IMR-90 (cell line): ENCODE measurements around the gene C1orf116. TPM values are rescaled to one million over a fixed set of nuclear protein-coding genes. Genes with fewer than 3 reads are reported as not detected.

ENCODE experiments used
- ATAC-seq: fragments of 200-7000 bp; cut with Tn5 transposase; 2 replicates; pipeline ENCODE4 v1.9.1; 2020; ENCODE audit warnings: low read depth, mild to moderate bottlenecking, moderate library complexity
- BruUV-seq: library from RNA; stranded (reverse); fragments of 400-500 nt; replicated peaks from 2 replicates; lab custom pipeline; 2021; lab: Mats Ljungman, UMichigan
- CTCF ChIA-PET: fragments of 300-600 bp; formaldehyde crosslinking; extraction: SDS; loops from one replicate; lab custom pipeline; 2021; ENCODE audit warnings: antibody characterized with exemption; lab: Yijun Ruan, JAX
- POLR2A ChIA-PET: fragments of 300-600 bp; sonication (Branson Sonifier 250); formaldehyde crosslinking; loops from one replicate; lab custom pipeline; 2022; ENCODE audit warnings: antibody characterized with exemption; ENCODE audit not compliant: unreplicated experiment; lab: Charles Lee
- DNase-seq: peaks from one replicate; pipeline ENCODE4 v3.0.0; 2013
- H2AFZ ChIP-seq: replicated peaks from 2 replicates; pipeline ENCODE3; 2013; ENCODE audit warnings: low read length, mild to moderate bottlenecking; ENCODE audit not compliant: poor library complexity
- H2AK5ac ChIP-seq: 2 replicates; pipeline ENCODE4 v1.6.1; 2013; ENCODE audit warnings: low read depth, low read length, inconsistent platforms
- H2AK9ac ChIP-seq: replicated peaks from 2 replicates; pipeline ENCODE3; 2013; ENCODE audit warnings: mild to moderate bottlenecking, low read depth, low read length, moderate library complexity; ENCODE audit not compliant: poor library complexity
- H2BK120ac ChIP-seq: 2 replicates; pipeline ENCODE4 v1.6.1; 2013; ENCODE audit warnings: low read depth, low read length, inconsistent platforms
- H2BK15ac ChIP-seq: 3 replicates; pipeline ENCODE4 v1.6.1; 2013; ENCODE audit warnings: low read depth, low read length, inconsistent platforms
- H2BK20ac ChIP-seq: 2 replicates; pipeline ENCODE4 v1.6.1; 2013; ENCODE audit warnings: low read depth, mild to moderate bottlenecking, inconsistent platforms, low read length, moderate library complexity
- H2BK5ac ChIP-seq: 2 replicates; pipeline ENCODE4 v1.6.1; 2013; ENCODE audit warnings: mild to moderate bottlenecking, low read depth, low read length, inconsistent platforms; ENCODE audit not compliant: poor library complexity, severe bottlenecking
- H3K14ac ChIP-seq: replicated peaks from 2 replicates; pipeline ENCODE4 v1.6.1; 2013; ENCODE audit warnings: low read depth, low read length, inconsistent platforms
- H3K18ac ChIP-seq: 2 replicates; pipeline ENCODE4 v1.6.1; 2013; ENCODE audit warnings: low read depth, low read length, control low read depth
- H3K23ac ChIP-seq: 2 replicates; pipeline ENCODE4 v1.6.1; 2013; ENCODE audit warnings: low read depth, low read length, inconsistent platforms
- H3K27ac ChIP-seq: 2 replicates; pipeline ENCODE4 v1.5.1; 2013; ENCODE audit warnings: mild to moderate bottlenecking, control low read depth, low read length; ENCODE audit not compliant: insufficient read depth
- H3K27me3 ChIP-seq: 2 replicates; pipeline ENCODE4 v1.6.1; 2013; ENCODE audit warnings: low read length; ENCODE audit not compliant: control insufficient read depth, insufficient read depth
- H3K36me3 ChIP-seq: 2 replicates; pipeline ENCODE4 v1.6.1; 2013; ENCODE audit warnings: low read length, mixed read lengths; ENCODE audit not compliant: control insufficient read depth, insufficient read depth
- H3K4ac ChIP-seq: 2 replicates; pipeline ENCODE4 v1.6.1; 2013; ENCODE audit warnings: low read depth, low read length, inconsistent platforms
- H3K4me1 ChIP-seq: 2 replicates; pipeline ENCODE4 v1.6.1; 2013; ENCODE audit warnings: low read length, mixed read lengths; ENCODE audit not compliant: control insufficient read depth, insufficient read depth
- H3K4me2 ChIP-seq: 2 replicates; pipeline ENCODE4 v1.6.1; 2013; ENCODE audit warnings: low read depth, mild to moderate bottlenecking, control low read depth, low read length, moderate library complexity
- H3K4me3 ChIP-seq: 2 replicates; pipeline ENCODE4 v1.5.1; 2013; ENCODE audit warnings: low read depth, mild to moderate bottlenecking, control low read depth, low read length, moderate library complexity; ENCODE audit not compliant: insufficient read depth
- H3K56ac ChIP-seq: 2 replicates; pipeline ENCODE4 v1.6.1; 2013; ENCODE audit warnings: low read length, inconsistent platforms; ENCODE audit not compliant: insufficient read depth; ENCODE audit errors: extremely low read depth
- H3K79me1 ChIP-seq, 2 experiments: 2 replicates each; pipeline ENCODE4 v1.6.1; 2013; ENCODE audit warnings: low read length in 2 of 2, inconsistent platforms in 1 of 2, low read depth in 1 of 2
- H3K9ac ChIP-seq: 2 replicates; pipeline ENCODE4 v1.6.1; 2013; ENCODE audit warnings: low read depth, low read length, control low read depth
- H3K9me1 ChIP-seq: 2 replicates; pipeline ENCODE4 v1.6.1; 2013; ENCODE audit warnings: low read length, inconsistent platforms; ENCODE audit not compliant: insufficient read depth
- H3K9me3 ChIP-seq: 2 replicates; pipeline ENCODE4 v1.6.1; 2013; ENCODE audit warnings: low read length; ENCODE audit not compliant: control insufficient read depth, insufficient read depth
- H4K20me1 ChIP-seq: 2 replicates; pipeline ENCODE4 v1.6.1; 2013; ENCODE audit warnings: low read length, inconsistent platforms; ENCODE audit not compliant: insufficient read depth
- H4K5ac ChIP-seq: 2 replicates; pipeline ENCODE4 v1.6.1; 2013; ENCODE audit warnings: mild to moderate bottlenecking, low read depth, low read length, control low read depth
- H4K8ac ChIP-seq, 2 experiments: 2 replicates each; pipeline ENCODE4 v1.6.1; 2013; ENCODE audit warnings: low read depth in 2 of 2, low read length in 2 of 2, control low read depth in 1 of 2, inconsistent platforms in 1 of 2
- H4K91ac ChIP-seq: 2 replicates; pipeline ENCODE4 v1.6.1; 2013; ENCODE audit warnings: low read depth, low read length, inconsistent platforms; ENCODE audit not compliant: insufficient read depth
- MXI1 ChIP-seq: IDR thresholded peaks from 2 replicates; pipeline ENCODE4 v1.6.1; 2012; ENCODE audit warnings: low read depth, mild to moderate bottlenecking, low read length, moderate library complexity, borderline replicate concordance
- POLR2A ChIP-seq: IDR thresholded peaks from 2 replicates; pipeline ENCODE4 v1.6.1; 2012; ENCODE audit warnings: mild to moderate bottlenecking, low read depth, low read length
- WGBS, 2 experiments: methylation state at CpG; one replicate each; pipeline versions ENCODE4 v1.1.5 to v1.1.7; 2013; ENCODE audit warnings: missing lambda C conversion rate in 2 of 2; ENCODE audit not compliant: insufficient read length in 1 of 2; ENCODE audit errors: extremely low coverage in 2 of 2; 5-methylcytosine and 5-hydroxymethylcytosine counted together
- dilution Hi-C: fragments of 300-500 bp; cut with HindIII; formaldehyde crosslinking; loops from one replicate; pipeline ENCODE4 v1.14.3; 2018; ENCODE audit warnings: low sequenced_read_pairs; ENCODE audit not compliant: unreplicated experiment
- in situ Hi-C: fragments of 300-500 bp; cut with MboI; formaldehyde crosslinking; loops from 3 replicates; pipeline ENCODE4 v1.14.3; 2019; ENCODE audit warnings: low sequenced_read_pairs, inconsistent platforms, mixed read lengths
- intact Hi-C: fragments of 100-400 bp; cut with micrococcal nuclease; formaldehyde crosslinking; loops from 2 replicates; pipeline ENCODE4 v1.10.0; 2022
- polyA plus RNA-seq, 3 experiments: library from polyadenylated mRNA; depleted of rRNA; stranded (reverse); fragments of >200 nt; gene quantifications; 2 replicates each; pipeline ENCODE4 v1.2.3, GENCODE V29; 2012; ENCODE audit warnings: low replicate concordance in 1 of 3
- total RNA-seq: library from RNA; depleted of rRNA; stranded (reverse); fragments of >200 nt; gene quantifications from 2 replicates; pipeline ENCODE4 v1.2.3, GENCODE V29; 2012
- TF ChIP-seq, protein P1 (sequence below): conservative IDR thresholded peaks from 2 replicates; pipeline ENCODE4 v1.5.1; 2012; ENCODE audit warnings: mild to moderate bottlenecking, low read depth, low read length, improper control_type of control experiment

C1orf116 gene
- total and polyA plus RNA-seq, 2 of the 4 experiments (the other 2 are of a cell fraction), result under 0.01 to 0.03 TPM

DNA sequence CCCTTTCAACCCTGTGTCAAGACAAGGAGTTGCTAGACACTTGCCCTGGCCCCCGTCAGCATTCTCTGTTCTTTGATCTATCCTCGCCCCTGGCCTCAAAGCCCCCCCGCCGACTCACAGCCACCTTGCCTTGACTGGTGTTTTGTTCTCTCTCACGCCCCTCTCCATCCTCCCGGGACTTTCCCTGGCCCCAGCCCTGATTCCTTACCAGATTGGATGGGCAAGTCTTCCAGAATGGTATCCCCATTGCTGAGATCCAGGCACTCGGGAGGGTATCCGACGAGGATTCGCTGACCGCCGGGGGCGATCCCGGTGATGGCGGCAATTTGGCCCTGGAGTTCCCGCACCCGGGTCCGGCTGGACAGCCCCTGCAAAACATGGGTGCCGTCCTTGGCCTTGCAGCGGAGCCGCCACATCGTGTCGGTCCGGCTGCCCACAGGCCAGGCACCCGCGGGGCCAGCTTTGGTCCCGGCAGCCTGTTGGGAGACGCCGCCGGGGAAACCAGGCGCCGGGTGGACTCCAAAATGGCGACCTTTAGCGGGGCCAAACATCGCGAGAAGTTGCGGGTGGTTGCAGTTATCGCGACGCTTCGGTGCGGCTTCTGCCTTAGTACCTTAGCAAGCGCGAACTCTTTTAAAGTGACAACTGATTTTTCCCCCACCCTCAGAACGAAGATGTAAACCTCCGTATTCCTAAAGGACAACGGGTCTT is 18.1 kb upstream of the C1orf116 start:
- dilution Hi-C loops (no loop called here), intact Hi-C loops (loop anchor here (1.0 to 2.0 kb wide), 2 partner anchors 26 to 449 kb away; no protein-coding TSS in a partner anchor), in situ Hi-C loops (no loop called here)
- Histone ChIP-seq H3K56ac (peak overlapping the region; percentile 79), H2AK9ac (peak overlapping the region; percentile 76), H3K23ac (peak overlapping the region; percentile 86), H4K8ac (peak overlapping the region; percentile 85 to 95), H3K27ac (peak overlapping the region; percentile 78), H3K79me1 (peaks cover 12 to 28% of the 10 kb centered on the region in 2 experiments), H2BK120ac (peak overlapping the region; percentile 89), H2AFZ (peak overlapping the region; percentile 98), H3K9ac (peak overlapping the region; percentile 91), H2BK15ac (peak overlapping the region; percentile 90; the same call in 2 of the 3 replicates), H3K27me3 (peaks cover 5% of the 10 kb centered on the region; the same call in 1 of the 2 replicates), H3K14ac (peak overlapping the region; percentile 90), H3K4ac (peak overlapping the region; percentile 89), H3K18ac (peak overlapping the region; percentile 85), H4K91ac (peak overlapping the region; percentile 78), H4K5ac (peak overlapping the region; percentile 99), H2BK5ac (peak overlapping the region; percentile 82), H3K4me2 (peak overlapping the region; percentile 95), H2AK5ac (peak overlapping the region; percentile 51; the same call in 1 of the 2 replicates), H2BK20ac (peak overlapping the region; percentile 49; the same call in 1 of the 2 replicates), H4K20me1 (peaks cover 10% of the 10 kb centered on the region; the same call in 1 of the 2 replicates), H3K4me3 (peak overlapping the region; percentile 97), H3K4me1 (peaks cover 4% of the 10 kb centered on the region; the same call in 1 of the 2 replicates), H3K36me3 (peaks cover 7% of the 10 kb centered on the region), H3K9me1 (peaks cover 7% of the 10 kb centered on the region), H3K9me3 (no peaks in the 10 kb centered on the region)
- 0% methylated on average over 34 of the region's 47 CpGs; no CpG with 5 or more reads in 1 of the 2 experiments for WGBS, 2 experiments
- DNase-seq (peak; percentile 88), ATAC-seq (peak; percentile 75)
- ChIA-PET CTCF (interaction anchor here (0.5 to 1.2 kb wide), 5 partner anchors 18 to 739 kb away, joined by 3 to 6 read pairs (median 5); partner anchors contain the start of gene C1orf116), POLR2A (no interaction called here)
- TF ChIP-seq MXI1 (peak; percentile 25; the same call in 1 of the 2 replicates), POLR2A (peak; percentile 81; the same call in 1 of the 2 replicates)
- TF ChIP-seq, protein P1, sequence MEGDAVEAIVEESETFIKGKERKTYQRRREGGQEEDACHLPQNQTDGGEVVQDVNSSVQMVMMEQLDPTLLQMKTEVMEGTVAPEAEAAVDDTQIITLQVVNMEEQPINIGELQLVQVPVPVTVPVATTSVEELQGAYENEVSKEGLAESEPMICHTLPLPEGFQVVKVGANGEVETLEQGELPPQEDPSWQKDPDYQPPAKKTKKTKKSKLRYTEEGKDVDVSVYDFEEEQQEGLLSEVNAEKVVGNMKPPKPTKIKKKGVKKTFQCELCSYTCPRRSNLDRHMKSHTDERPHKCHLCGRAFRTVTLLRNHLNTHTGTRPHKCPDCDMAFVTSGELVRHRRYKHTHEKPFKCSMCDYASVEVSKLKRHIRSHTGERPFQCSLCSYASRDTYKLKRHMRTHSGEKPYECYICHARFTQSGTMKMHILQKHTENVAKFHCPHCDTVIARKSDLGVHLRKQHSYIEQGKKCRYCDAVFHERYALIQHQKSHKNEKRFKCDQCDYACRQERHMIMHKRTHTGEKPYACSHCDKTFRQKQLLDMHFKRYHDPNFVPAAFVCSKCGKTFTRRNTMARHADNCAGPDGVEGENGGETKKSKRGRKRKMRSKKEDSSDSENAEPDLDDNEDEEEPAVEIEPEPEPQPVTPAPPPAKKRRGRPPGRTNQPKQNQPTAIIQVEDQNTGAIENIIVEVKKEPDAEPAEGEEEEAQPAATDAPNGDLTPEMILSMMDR, result no peak
- no TSS peak for BruUV-seq
